Measurements from ENCODE around the gene CHURC1. TPM values are rescaled to one million over a fixed set of nuclear protein-coding genes. Genes with fewer than 3 reads are reported as not detected.

Gene CHURC1
- total and polyA plus RNA-seq, 2 experiments from 2014 or later = 69.1 to 162 TPM

- in situ Hi-C loops (cut with MboI) = no loop called here
- H3K36me3 ChIP-seq (ENCODE audit: low read depth) = peaks cover 29% of the 10 kb centered on the region
- H3K4me3 ChIP-seq = no peak overlapping the region
- H3K27me3 ChIP-seq (replicated peaks; ENCODE audit: insufficient read depth) = no peaks in the 10 kb centered on the region
- H3K4me2 ChIP-seq (ENCODE audit: unreplicated experiment) = no peak overlapping the region
- H4K20me1 ChIP-seq (ENCODE audit: insufficient read depth) = no peaks in the 10 kb centered on the region
- 0 out of 2 replicates have a peak, but pooled peaks cover 3% of the 10 kb centered on the region for H3F3A ChIP-seq (ENCODE audit: insufficient read depth)
- TF ChIP-seq EZH2phosphoT487 (IDR thresholded peaks at IDR 0.05; ENCODE audit: insufficient read depth, low read depth) = no peak
- no peak for TF ChIP-seq EZH2 (IDR thresholded peaks at IDR 0.05; ENCODE audit: insufficient read depth, poor library complexity, severe bottlenecking)
- DNase-seq = no peak
- H2AFZ ChIP-seq = no peak overlapping the region
- peaks cover 7% of the 10 kb centered on the region; the same call in 1 of the 2 replicates for H3K4me1 ChIP-seq (ENCODE audit: insufficient read depth)
- H3K9me2 ChIP-seq (ENCODE audit: insufficient read depth) = no peaks in the 10 kb centered on the region
- H3K79me2 ChIP-seq (ENCODE audit: insufficient read depth) = peaks cover 52% of the 10 kb centered on the region
- H3K9ac ChIP-seq = no peak overlapping the region
- H3K27ac ChIP-seq = no peak overlapping the region
- no peaks in the 10 kb centered on the region for H3K9me3 ChIP-seq (ENCODE audit: low read depth)
Observed at GRCh38 chr14:64932231-64932630, 18.0 kb downstream of the CHURC1 start.

- no peaks in the 10 kb centered on the region for H3K9me3 ChIP-seq (ENCODE audit: low read depth)
- no peaks in the 10 kb centered on the region for H4K20me1 ChIP-seq (ENCODE audit: insufficient read depth)
- H3F3A ChIP-seq (ENCODE audit: insufficient read depth) = 0 out of 2 replicates have a peak, but pooled peaks cover 3% of the 10 kb centered on the region
- H3K4me1 ChIP-seq (ENCODE audit: insufficient read depth) = peaks cover 4% of the 10 kb centered on the region; the same call in 1 of the 2 replicates
- no peak overlapping the region for H3K9ac ChIP-seq
- peaks cover 36% of the 10 kb centered on the region for H3K79me2 ChIP-seq (ENCODE audit: insufficient read depth)
- H3K4me2 ChIP-seq (ENCODE audit: unreplicated experiment) = no peak overlapping the region
- no peak for DNase-seq
- no peaks in the 10 kb centered on the region for H3K9me2 ChIP-seq (ENCODE audit: insufficient read depth)
- in situ Hi-C loops (cut with MboI) = no loop called here
- no peak overlapping the region for H2AFZ ChIP-seq
- TF ChIP-seq EZH2 (IDR thresholded peaks at IDR 0.05; ENCODE audit: insufficient read depth, poor library complexity, severe bottlenecking) (no peak), EZH2phosphoT487 (IDR thresholded peaks at IDR 0.05; ENCODE audit: insufficient read depth, low read depth) (no peak)
- WGBS, 2 experiments (ENCODE audit: low coverage in 1 of 2, low lambda C conversion rate in 2 of 2, missing lambda C conversion rate in 2 of 2) = 48% methylated on average over 1 of the region's 1 CpG
- no peak overlapping the region for H3K4me3 ChIP-seq
- H3K27me3 ChIP-seq (replicated peaks; ENCODE audit: insufficient read depth) = no peaks in the 10 kb centered on the region
- no peak overlapping the region for H3K27ac ChIP-seq
- peaks cover 19% of the 10 kb centered on the region for H3K36me3 ChIP-seq (ENCODE audit: low read depth)
Observed at GRCh38 chr14:64934338-64934929, 20.2 kb downstream of the CHURC1 start.

- H3K36me3 ChIP-seq (ENCODE audit: low read depth) = peaks cover 19% of the 10 kb centered on the region
- no peak for DNase-seq
- H4K20me1 ChIP-seq (ENCODE audit: insufficient read depth) = no peaks in the 10 kb centered on the region
- H3K4me3 ChIP-seq = no peak overlapping the region
- H3K4me2 ChIP-seq (ENCODE audit: unreplicated experiment) = no peak overlapping the region
- in situ Hi-C loops (cut with MboI) = no loop called here
- no peaks in the 10 kb centered on the region for H3K9me2 ChIP-seq (ENCODE audit: insufficient read depth)
- H3K9ac ChIP-seq = no peak overlapping the region
- WGBS, 2 experiments (ENCODE audit: low coverage in 1 of 2, low lambda C conversion rate in 2 of 2, missing lambda C conversion rate in 2 of 2) = 93 to 97% methylated on average over 2 of the region's 2 CpGs
- no peak overlapping the region for H2AFZ ChIP-seq
- no peaks in the 10 kb centered on the region for H3K4me1 ChIP-seq (ENCODE audit: insufficient read depth)
- TF ChIP-seq EZH2 (IDR thresholded peaks at IDR 0.05; ENCODE audit: insufficient read depth, poor library complexity, severe bottlenecking) (no peak), EZH2phosphoT487 (IDR thresholded peaks at IDR 0.05; ENCODE audit: insufficient read depth, low read depth) (no peak)
- H3F3A ChIP-seq (ENCODE audit: insufficient read depth) = 0 out of 2 replicates have a peak, but pooled peaks cover 3% of the 10 kb centered on the region
- no peak overlapping the region for H3K27ac ChIP-seq
- H3K9me3 ChIP-seq (ENCODE audit: low read depth) = no peaks in the 10 kb centered on the region
- H3K79me2 ChIP-seq (ENCODE audit: insufficient read depth) = peaks cover 25% of the 10 kb centered on the region
- no peaks in the 10 kb centered on the region for H3K27me3 ChIP-seq (replicated peaks; ENCODE audit: insufficient read depth)
Observed at GRCh38 chr14:64935508-64935907, 21.3 kb downstream of the CHURC1 start.

- Histone ChIP-seq H3K9me2 (ENCODE audit: insufficient read depth) (no peaks in the 10 kb centered on the region), H3K9ac (no peak overlapping the region), H3K36me3 (ENCODE audit: low read depth) (peaks cover 8% of the 10 kb centered on the region), H3K79me2 (ENCODE audit: insufficient read depth) (peaks cover 9% of the 10 kb centered on the region; the same call in 1 of the 2 replicates), H2AFZ (no peak overlapping the region), H3K27me3 (replicated peaks; ENCODE audit: insufficient read depth) (no peaks in the 10 kb centered on the region), H4K20me1 (ENCODE audit: insufficient read depth) (no peaks in the 10 kb centered on the region), H3F3A (ENCODE audit: insufficient read depth) (0 out of 2 replicates have a peak, but pooled peaks cover 3% of the 10 kb centered on the region), H3K27ac (no peak overlapping the region), H3K4me2 (ENCODE audit: unreplicated experiment) (no peak overlapping the region), H3K4me3 (no peak overlapping the region), H3K4me1 (ENCODE audit: insufficient read depth) (no peaks in the 10 kb centered on the region), H3K9me3 (ENCODE audit: low read depth) (no peaks in the 10 kb centered on the region)
- 0 to 6% methylated on average over 1 of the region's 1 CpG for WGBS, 2 experiments (ENCODE audit: low coverage in 1 of 2, low lambda C conversion rate in 2 of 2, missing lambda C conversion rate in 2 of 2)
- in situ Hi-C loops (cut with MboI) = no loop called here
- TF ChIP-seq EZH2phosphoT487 (IDR thresholded peaks at IDR 0.05; ENCODE audit: insufficient read depth, low read depth) = no peak
- TF ChIP-seq EZH2 (IDR thresholded peaks at IDR 0.05; ENCODE audit: insufficient read depth, poor library complexity, severe bottlenecking) = no peak
- DNase-seq = no peak
Observed at GRCh38 chr14:64937171-64937820, 23.0 kb downstream of the CHURC1 start.

Measured in GM23248 (cell line).